KMS-11 (cell line): ENCODE results near the gene KCNQ4.

Source experiments
- H2AFZ ChIP-seq: fragments of 200-600 bp; sonication (generic); 2 replicates; pipeline ENCODE4 v1.6.1; 2016; ENCODE audit warnings: antibody characterized with exemption, mixed run types, low read depth
- H3K27ac ChIP-seq: fragments of 200-600 bp; sonication (generic); 2 replicates; pipeline ENCODE4 v1.6.1; 2016; ENCODE audit warnings: mild to moderate bottlenecking, mixed run types
- H3K27me3 ChIP-seq: fragments of 200-600 bp; sonication (generic); 2 replicates; pipeline ENCODE4 v1.6.1; 2017; ENCODE audit warnings: mild to moderate bottlenecking, low read depth, mixed run types, moderate library complexity; ENCODE audit not compliant: insufficient read depth
- H3K36me3 ChIP-seq: fragments of 200-600 bp; sonication (generic); 2 replicates; pipeline ENCODE4 v1.6.1; 2017; ENCODE audit warnings: mild to moderate bottlenecking, mixed run types; ENCODE audit not compliant: insufficient read depth
- H3K4me1 ChIP-seq: fragments of 200-600 bp; sonication (generic); 2 replicates; pipeline ENCODE4 v1.6.1; 2016; ENCODE audit warnings: mild to moderate bottlenecking, low read depth, mixed run types; ENCODE audit not compliant: poor library complexity, severe bottlenecking
- H3K4me2 ChIP-seq: fragments of 200-600 bp; sonication (generic); 2 replicates; pipeline ENCODE4 v1.7.0; 2016; ENCODE audit warnings: mild to moderate bottlenecking, mixed run types
- H3K4me3 ChIP-seq: fragments of 200-600 bp; sonication (generic); IDR thresholded peaks from 2 replicates; pipeline ENCODE4 v1.6.1; 2017; ENCODE audit warnings: low read depth, low read length, mixed read lengths; ENCODE audit not compliant: insufficient read depth
- H3K79me2 ChIP-seq: fragments of 200-600 bp; sonication (generic); 2 replicates; pipeline ENCODE4 v1.6.1; 2016; ENCODE audit warnings: low read depth, mixed run types; ENCODE audit not compliant: insufficient read depth
- H3K9ac ChIP-seq: fragments of 200-600 bp; sonication (generic); 2 replicates; pipeline ENCODE4 v1.6.1; 2016; ENCODE audit warnings: mild to moderate bottlenecking, mixed run types
- H4K20me1 ChIP-seq: fragments of 200-600 bp; sonication (generic); 2 replicates; pipeline ENCODE4 v1.6.1; 2016; ENCODE audit warnings: mild to moderate bottlenecking, mixed run types; ENCODE audit not compliant: insufficient read depth
- CTCF ChIP-seq: fragments of 200-600 bp; sonication (generic); conservative IDR thresholded peaks from 2 replicates; pipeline ENCODE4 v1.6.1; 2017; ENCODE audit warnings: low read depth, mild to moderate bottlenecking, antibody characterized with exemption, low read length, moderate library complexity, mixed read lengths

The KCNQ4 gene

GRCh38 chr1:40819101-40819500, 35.5 kb downstream of the KCNQ4 start:
- no peak overlapping the region for H3K4me2 ChIP-seq
- no peaks in the 10 kb centered on the region for H3K36me3 ChIP-seq
- no peak overlapping the region for H3K9ac ChIP-seq
- H3K27me3 ChIP-seq: no peaks in the 10 kb centered on the region
- H3K4me3 ChIP-seq: no peak overlapping the region
- no peak overlapping the region for H3K27ac ChIP-seq
- no peaks in the 10 kb centered on the region for H3K79me2 ChIP-seq
- H3K4me1 ChIP-seq: no peaks in the 10 kb centered on the region
- H2AFZ ChIP-seq: no peak overlapping the region
- TF ChIP-seq CTCF: no peak
- no peaks in the 10 kb centered on the region for H4K20me1 ChIP-seq

GRCh38 chr1:40820251-40820797, 36.7 kb downstream of the KCNQ4 start:
- Histone ChIP-seq H3K36me3 (no peaks in the 10 kb centered on the region), H3K9ac (no peak overlapping the region), H3K27ac (no peak overlapping the region), H3K79me2 (no peaks in the 10 kb centered on the region), H3K4me1 (no peaks in the 10 kb centered on the region), H3K27me3 (no peaks in the 10 kb centered on the region), H2AFZ (no peak overlapping the region), H3K4me2 (no peak overlapping the region), H3K4me3 (no peak overlapping the region), H4K20me1 (no peaks in the 10 kb centered on the region)
- TF ChIP-seq CTCF: no peak

- Histone ChIP-seq H3K4me2 (no peak overlapping the region), H3K4me3 (no peak overlapping the region), H3K27me3 (no peaks in the 10 kb centered on the region), H3K36me3 (no peaks in the 10 kb centered on the region), H3K27ac (no peak overlapping the region), H3K79me2 (no peaks in the 10 kb centered on the region), H3K9ac (no peak overlapping the region), H3K4me1 (no peaks in the 10 kb centered on the region), H4K20me1 (no peaks in the 10 kb centered on the region), H2AFZ (no peak overlapping the region)
- no peak for TF ChIP-seq CTCF
These were observed 37.5 kb downstream of the KCNQ4 start for GRCh38 chr1:40820911-40821693.

GRCh38 chr1:40822890-40823289, 39.3 kb downstream of the KCNQ4 start:
- H3K9ac ChIP-seq: no peak overlapping the region
- TF ChIP-seq CTCF: no peak
- no peak overlapping the region for H2AFZ ChIP-seq
- H4K20me1 ChIP-seq: no peaks in the 10 kb centered on the region
- no peaks in the 10 kb centered on the region for H3K27me3 ChIP-seq
- H3K79me2 ChIP-seq: no peaks in the 10 kb centered on the region
- H3K4me3 ChIP-seq: no peak overlapping the region
- H3K36me3 ChIP-seq: no peaks in the 10 kb centered on the region
- H3K4me2 ChIP-seq: no peak overlapping the region
- H3K4me1 ChIP-seq: no peaks in the 10 kb centered on the region
- H3K27ac ChIP-seq: no peak overlapping the region
